Ovary (tissue), 3 donors: ENCODE data around the gene NMRK2.

ENCODE experiments used
- EP300 ChIP-seq: sonication (generic); formaldehyde crosslinking; IDR thresholded peaks from one replicate; pipeline ENCODE4 v1.6.1; 2017; ENCODE audit warnings: antibody characterized with exemption
- POLR2A ChIP-seq: fragments of 450-650 bp; IDR thresholded peaks from one replicate; pipeline ENCODE4 v1.6.1; 2017; ENCODE audit warnings: antibody characterized with exemption, mild to moderate bottlenecking, moderate library complexity
- TF ChIP-seq, protein P1 (sequence below), 3 donors: fragments of 450-650 bp in 2 of 3; fragments of 200-600 bp in 1 of 3; IDR thresholded peaks; one replicate each; pipeline versions ENCODE4 v1.5.1 to v1.8.0; 2016 to 2022; ENCODE audit warnings: antibody characterized with exemption in 3 of 3, mild to moderate bottlenecking in 1 of 3
- donor health status: DM: no; HTN: no; CAD: no.

- TF ChIP-seq, protein P1, sequence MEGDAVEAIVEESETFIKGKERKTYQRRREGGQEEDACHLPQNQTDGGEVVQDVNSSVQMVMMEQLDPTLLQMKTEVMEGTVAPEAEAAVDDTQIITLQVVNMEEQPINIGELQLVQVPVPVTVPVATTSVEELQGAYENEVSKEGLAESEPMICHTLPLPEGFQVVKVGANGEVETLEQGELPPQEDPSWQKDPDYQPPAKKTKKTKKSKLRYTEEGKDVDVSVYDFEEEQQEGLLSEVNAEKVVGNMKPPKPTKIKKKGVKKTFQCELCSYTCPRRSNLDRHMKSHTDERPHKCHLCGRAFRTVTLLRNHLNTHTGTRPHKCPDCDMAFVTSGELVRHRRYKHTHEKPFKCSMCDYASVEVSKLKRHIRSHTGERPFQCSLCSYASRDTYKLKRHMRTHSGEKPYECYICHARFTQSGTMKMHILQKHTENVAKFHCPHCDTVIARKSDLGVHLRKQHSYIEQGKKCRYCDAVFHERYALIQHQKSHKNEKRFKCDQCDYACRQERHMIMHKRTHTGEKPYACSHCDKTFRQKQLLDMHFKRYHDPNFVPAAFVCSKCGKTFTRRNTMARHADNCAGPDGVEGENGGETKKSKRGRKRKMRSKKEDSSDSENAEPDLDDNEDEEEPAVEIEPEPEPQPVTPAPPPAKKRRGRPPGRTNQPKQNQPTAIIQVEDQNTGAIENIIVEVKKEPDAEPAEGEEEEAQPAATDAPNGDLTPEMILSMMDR (IDR thresholded peaks at IDR 0.05) = no peak
- no peak for TF ChIP-seq POLR2A
- no peak for TF ChIP-seq EP300
Observed at GRCh38 chr19:3944018-3944721, 11.3 kb downstream of the NMRK2 start.
